Ovary (tissue), 3 donors: Measurements from ENCODE around the gene OPCML.

Experiments used
- CTCF ChIP-seq, 3 donors: fragments of 450-650 bp in 2 of 3; fragments of 200-600 bp in 1 of 3; IDR thresholded peaks; one replicate each; pipeline versions ENCODE4 v1.5.1 to v1.8.0; 2016 to 2022; ENCODE audit warnings: antibody characterized with exemption in 3 of 3, mild to moderate bottlenecking in 1 of 3
- EP300 ChIP-seq: sonication (generic); formaldehyde crosslinking; IDR thresholded peaks from one replicate; pipeline ENCODE4 v1.6.1; 2017; ENCODE audit warnings: antibody characterized with exemption
- POLR2A ChIP-seq: fragments of 450-650 bp; IDR thresholded peaks from one replicate; pipeline ENCODE4 v1.6.1; 2017; ENCODE audit warnings: antibody characterized with exemption, mild to moderate bottlenecking, moderate library complexity
- donor health status: DM: no; HTN: no; CAD: no.

- no peak for TF ChIP-seq EP300
- TF ChIP-seq CTCF (IDR thresholded peaks at IDR 0.05): no peak
- TF ChIP-seq POLR2A: no peak
These were observed 278.7 kb downstream of the OPCML start for GRCh38 chr11:133253570-133253969.
